K562 (cell line): ENCODE measurements around the gene COL4A2.

Experiments
- CBX5 ChIP-seq: IDR thresholded peaks from 2 replicates; pipeline ENCODE4 v1.6.1; 2014; ENCODE audit warnings: low read depth, borderline replicate concordance
- EGR1 ChIP-seq: fragments of 450-650 bp; conservative IDR thresholded peaks from 2 replicates; pipeline ENCODE4 v1.6.1; 2017; ENCODE audit warnings: mild to moderate bottlenecking
- NR4A1 ChIP-seq, 2 experiments: fragments of 250-450 bp in 1 of 2; fragments of 450-650 bp in 1 of 2; sonication (Bioruptor Pico) in 1 of 2; IDR thresholded peaks; 2 replicates each; pipeline versions ENCODE4 v1.4.0 to v1.6.1; 2016 to 2020; ENCODE audit warnings: mild to moderate bottlenecking in 2 of 2, missing compliant biosample characterization in 1 of 2, missing genetic modification characterization in 1 of 2, moderate library complexity in 1 of 2
- TCF7 ChIP-seq: sonication (generic); IDR thresholded peaks from 2 replicates; pipeline ENCODE4 v1.6.1; 2016; ENCODE audit warnings: antibody characterized with exemption, borderline replicate concordance
- TF ChIP-seq, protein P1 (sequence below): fragments of 200-800 bp; sonication (Bioruptor generic); IDR thresholded peaks from 2 replicates; pipeline ENCODE4 v1.6.1; 2017; ENCODE audit warnings: missing genetic modification characterization, missing compliant biosample characterization
- TF ChIP-seq, protein P2 (sequence below), 3 experiments: IDR thresholded peaks in 2 of 3; conservative IDR thresholded peaks in 1 of 3; 2 replicates each; pipeline ENCODE4 v1.5.1; 2011 to 2012; ENCODE audit warnings: low read length in 3 of 3, mild to moderate bottlenecking in 3 of 3, control low read depth in 2 of 3, improper control_type of control experiment in 1 of 3, inconsistent platforms in 1 of 3, low read depth in 1 of 3, mixed read lengths in 1 of 3, moderate library complexity in 1 of 3; ENCODE audit not compliant: insufficient read depth in 2 of 3
- TF ChIP-seq, protein P3 (sequence below): fragments of 150-350 bp; IDR thresholded peaks from 2 replicates; pipeline ENCODE4 v1.6.1; 2014; ENCODE audit warnings: low read depth, mild to moderate bottlenecking, low read length, borderline replicate concordance

DNA sequence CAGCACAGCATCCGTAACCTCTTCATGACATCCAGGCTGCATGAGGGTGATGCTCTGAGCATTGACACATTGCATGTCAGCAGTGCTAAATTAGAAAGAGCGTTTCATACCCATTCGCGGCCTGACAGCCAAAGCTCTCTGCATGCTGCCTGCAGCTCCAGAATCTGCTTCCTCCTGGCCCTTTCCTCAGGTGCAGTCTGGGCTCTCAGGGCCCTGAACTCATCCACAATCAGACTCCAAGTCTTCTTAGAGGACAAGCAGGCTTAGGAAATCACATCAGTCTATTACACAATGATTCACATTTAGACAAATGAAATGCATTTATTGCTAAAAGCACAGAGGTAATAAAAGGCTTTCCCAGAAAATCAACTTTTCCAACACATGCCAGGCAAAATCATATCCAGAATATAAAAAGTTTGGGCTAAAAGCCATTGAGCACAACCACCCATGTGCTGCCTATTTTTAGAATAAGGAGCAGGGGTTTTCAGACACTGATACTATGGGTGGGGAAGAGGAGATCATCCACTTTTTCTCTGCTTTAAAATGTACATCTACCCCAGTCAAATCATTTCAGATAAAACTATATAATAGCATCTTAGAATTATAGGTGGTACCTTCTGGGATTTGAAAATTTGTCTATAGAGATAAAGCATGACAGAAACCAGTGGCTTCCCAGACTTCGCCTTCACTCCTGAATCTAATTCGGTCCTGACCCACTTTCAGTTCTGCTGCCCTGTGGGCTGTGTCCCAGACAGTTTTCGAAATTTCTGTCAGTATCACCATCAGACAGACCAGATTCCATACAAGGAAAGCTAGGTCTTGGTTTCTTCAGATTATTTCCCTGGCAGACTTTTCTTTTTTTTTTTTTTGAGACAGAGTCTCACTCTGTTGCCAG lies 109.3 kb downstream of the COL4A2 start:
- TF ChIP-seq EGR1, result no peak
- TF ChIP-seq TCF7, result no peak
- TF ChIP-seq NR4A1 (CRISPR knock-in tag; IDR thresholded peaks at IDR 0.05), result no peak
- no peak for TF ChIP-seq NR4A1 (tag; IDR thresholded peaks at IDR 0.05)
- TF ChIP-seq, protein P1, sequence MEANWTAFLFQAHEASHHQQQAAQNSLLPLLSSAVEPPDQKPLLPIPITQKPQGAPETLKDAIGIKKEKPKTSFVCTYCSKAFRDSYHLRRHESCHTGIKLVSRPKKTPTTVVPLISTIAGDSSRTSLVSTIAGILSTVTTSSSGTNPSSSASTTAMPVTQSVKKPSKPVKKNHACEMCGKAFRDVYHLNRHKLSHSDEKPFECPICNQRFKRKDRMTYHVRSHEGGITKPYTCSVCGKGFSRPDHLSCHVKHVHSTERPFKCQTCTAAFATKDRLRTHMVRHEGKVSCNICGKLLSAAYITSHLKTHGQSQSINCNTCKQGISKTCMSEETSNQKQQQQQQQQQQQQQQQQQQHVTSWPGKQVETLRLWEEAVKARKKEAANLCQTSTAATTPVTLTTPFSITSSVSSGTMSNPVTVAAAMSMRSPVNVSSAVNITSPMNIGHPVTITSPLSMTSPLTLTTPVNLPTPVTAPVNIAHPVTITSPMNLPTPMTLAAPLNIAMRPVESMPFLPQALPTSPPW (CRISPR knock-in tag), result no peak
- TF ChIP-seq CBX5, result no peak
- TF ChIP-seq, protein P2, sequence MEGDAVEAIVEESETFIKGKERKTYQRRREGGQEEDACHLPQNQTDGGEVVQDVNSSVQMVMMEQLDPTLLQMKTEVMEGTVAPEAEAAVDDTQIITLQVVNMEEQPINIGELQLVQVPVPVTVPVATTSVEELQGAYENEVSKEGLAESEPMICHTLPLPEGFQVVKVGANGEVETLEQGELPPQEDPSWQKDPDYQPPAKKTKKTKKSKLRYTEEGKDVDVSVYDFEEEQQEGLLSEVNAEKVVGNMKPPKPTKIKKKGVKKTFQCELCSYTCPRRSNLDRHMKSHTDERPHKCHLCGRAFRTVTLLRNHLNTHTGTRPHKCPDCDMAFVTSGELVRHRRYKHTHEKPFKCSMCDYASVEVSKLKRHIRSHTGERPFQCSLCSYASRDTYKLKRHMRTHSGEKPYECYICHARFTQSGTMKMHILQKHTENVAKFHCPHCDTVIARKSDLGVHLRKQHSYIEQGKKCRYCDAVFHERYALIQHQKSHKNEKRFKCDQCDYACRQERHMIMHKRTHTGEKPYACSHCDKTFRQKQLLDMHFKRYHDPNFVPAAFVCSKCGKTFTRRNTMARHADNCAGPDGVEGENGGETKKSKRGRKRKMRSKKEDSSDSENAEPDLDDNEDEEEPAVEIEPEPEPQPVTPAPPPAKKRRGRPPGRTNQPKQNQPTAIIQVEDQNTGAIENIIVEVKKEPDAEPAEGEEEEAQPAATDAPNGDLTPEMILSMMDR (IDR thresholded peaks at IDR 0.05 in 2 of 3, conservative IDR thresholded peaks at IDR 0.05 in 1 of 3; ENCODE audit: insufficient read depth in 2 of 3, low read depth in 1 of 3, low read length in 3 of 3), result no peak
- TF ChIP-seq, protein P3, sequence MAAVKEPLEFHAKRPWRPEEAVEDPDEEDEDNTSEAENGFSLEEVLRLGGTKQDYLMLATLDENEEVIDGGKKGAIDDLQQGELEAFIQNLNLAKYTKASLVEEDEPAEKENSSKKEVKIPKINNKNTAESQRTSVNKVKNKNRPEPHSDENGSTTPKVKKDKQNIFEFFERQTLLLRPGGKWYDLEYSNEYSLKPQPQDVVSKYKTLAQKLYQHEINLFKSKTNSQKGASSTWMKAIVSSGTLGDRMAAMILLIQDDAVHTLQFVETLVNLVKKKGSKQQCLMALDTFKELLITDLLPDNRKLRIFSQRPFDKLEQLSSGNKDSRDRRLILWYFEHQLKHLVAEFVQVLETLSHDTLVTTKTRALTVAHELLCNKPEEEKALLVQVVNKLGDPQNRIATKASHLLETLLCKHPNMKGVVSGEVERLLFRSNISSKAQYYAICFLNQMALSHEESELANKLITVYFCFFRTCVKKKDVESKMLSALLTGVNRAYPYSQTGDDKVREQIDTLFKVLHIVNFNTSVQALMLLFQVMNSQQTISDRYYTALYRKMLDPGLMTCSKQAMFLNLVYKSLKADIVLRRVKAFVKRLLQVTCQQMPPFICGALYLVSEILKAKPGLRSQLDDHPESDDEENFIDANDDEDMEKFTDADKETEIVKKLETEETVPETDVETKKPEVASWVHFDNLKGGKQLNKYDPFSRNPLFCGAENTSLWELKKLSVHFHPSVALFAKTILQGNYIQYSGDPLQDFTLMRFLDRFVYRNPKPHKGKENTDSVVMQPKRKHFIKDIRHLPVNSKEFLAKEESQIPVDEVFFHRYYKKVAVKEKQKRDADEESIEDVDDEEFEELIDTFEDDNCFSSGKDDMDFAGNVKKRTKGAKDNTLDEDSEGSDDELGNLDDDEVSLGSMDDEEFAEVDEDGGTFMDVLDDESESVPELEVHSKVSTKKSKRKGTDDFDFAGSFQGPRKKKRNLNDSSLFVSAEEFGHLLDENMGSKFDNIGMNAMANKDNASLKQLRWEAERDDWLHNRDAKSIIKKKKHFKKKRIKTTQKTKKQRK, result no peak
